ENCODE measurements around the gene NFATC3.

NFATC3 gene

GRCh38 chr16:68263559-68264127 lies 178.5 kb downstream of the NFATC3 start:
- no peak for TF ChIP-seq CREB1 (IDR thresholded peaks at IDR 0.05; ENCODE audit: low read depth)
- 0 out of 2 replicates have a peak, but pooled peaks have one; percentile 12 for TF ChIP-seq ZBTB7A (IDR thresholded peaks at IDR 0.05; ENCODE audit: low read depth)

- TF ChIP-seq USF1 (IDR thresholded peaks at IDR 0.05): no peak
- peak; percentile 81 for TF ChIP-seq MAX (IDR thresholded peaks at IDR 0.05)
- TF ChIP-seq RAD21 (IDR thresholded peaks at IDR 0.05; ENCODE audit: low read depth): peak; percentile 34; the same call in 1 of the 2 replicates
- TF ChIP-seq TAF1 (IDR thresholded peaks at IDR 0.05; ENCODE audit: low read depth): no peak; the same call in 1 of the 2 replicates
- TF ChIP-seq CREB1 (IDR thresholded peaks at IDR 0.05; ENCODE audit: low read depth): no peak
- TF ChIP-seq TEAD4 (IDR thresholded peaks at IDR 0.05): peak; percentile 30
- no peak for TF ChIP-seq CEBPB (IDR thresholded peaks at IDR 0.05)
- peak; percentile 62 for TF ChIP-seq EGR1 (IDR thresholded peaks at IDR 0.05)
Observed at GRCh38 chr16:68264128-68265077, 179.2 kb downstream of the NFATC3 start, which contains the start of gene SLC7A6. SLC7A6 (plus strand) TSS chr16:68264526; CDS start chr16:68274727, 10,201 bp downstream.

GRCh38 chr16:68265078-68265920 lies 180.1 kb downstream of the NFATC3 start:
- TF ChIP-seq TCF12 (IDR thresholded peaks at IDR 0.05; ENCODE audit: low read depth) (no peak), NFIC (IDR thresholded peaks at IDR 0.05) (no peak), EGR1 (IDR thresholded peaks at IDR 0.05) (no peak), RAD21 (IDR thresholded peaks at IDR 0.05; ENCODE audit: low read depth) (no peak), FOXM1 (IDR thresholded peaks at IDR 0.05; ENCODE audit: borderline replicate concordance, low read depth) (no peak), USF1 (IDR thresholded peaks at IDR 0.05) (no peak), REST (IDR thresholded peaks at IDR 0.05; ENCODE audit: low read depth) (no peak), TEAD4 (IDR thresholded peaks at IDR 0.05) (0 out of 2 replicates have a peak, but pooled peaks have one; percentile 31)

GRCh38 chr16:68267612-68268405 lies 182.6 kb downstream of the NFATC3 start:
- no peak for TF ChIP-seq YY1 (IDR thresholded peaks at IDR 0.05; ENCODE audit: low read depth)
- no peak for TF ChIP-seq CREB1 (IDR thresholded peaks at IDR 0.05; ENCODE audit: low read depth)
- TF ChIP-seq NFIC (IDR thresholded peaks at IDR 0.05): peak; percentile 72
- TF ChIP-seq TEAD4 (IDR thresholded peaks at IDR 0.05): no peak
- TF ChIP-seq EGR1 (IDR thresholded peaks at IDR 0.05): no peak
- no peak for TF ChIP-seq ZBTB7A (IDR thresholded peaks at IDR 0.05; ENCODE audit: low read depth)
- TF ChIP-seq REST (IDR thresholded peaks at IDR 0.05; ENCODE audit: low read depth): no peak
- TF ChIP-seq TAF1 (IDR thresholded peaks at IDR 0.05; ENCODE audit: low read depth): no peak

GRCh38 chr16:68269793-68270192 lies 184.6 kb downstream of the NFATC3 start:
- TF ChIP-seq USF1 (IDR thresholded peaks at IDR 0.05): no peak
- TF ChIP-seq YY1 (IDR thresholded peaks at IDR 0.05; ENCODE audit: low read depth): no peak
- no peak for TF ChIP-seq ZBTB7A (IDR thresholded peaks at IDR 0.05; ENCODE audit: low read depth)
- no peak for TF ChIP-seq CEBPB (IDR thresholded peaks at IDR 0.05)
- no peak for TF ChIP-seq FOXM1 (IDR thresholded peaks at IDR 0.05; ENCODE audit: borderline replicate concordance, low read depth)
- no peak for TF ChIP-seq REST (IDR thresholded peaks at IDR 0.05; ENCODE audit: low read depth)
- TF ChIP-seq NFIC (IDR thresholded peaks at IDR 0.05): no peak
